NCI-H128 (cell line): Measurements from ENCODE around the gene ROBO2.

ENCODE experiments used
- DNase-seq: peaks from one replicate; lab custom pipeline; 2025; ENCODE audit not compliant: unreplicated experiment; lab: John Stamatoyannopoulos, UW

ROBO2 gene

GRCh38 chr3:77102951-77103769 is 63.3 kb downstream of the ROBO2 start:
- DNase-seq: no peak

DNA sequence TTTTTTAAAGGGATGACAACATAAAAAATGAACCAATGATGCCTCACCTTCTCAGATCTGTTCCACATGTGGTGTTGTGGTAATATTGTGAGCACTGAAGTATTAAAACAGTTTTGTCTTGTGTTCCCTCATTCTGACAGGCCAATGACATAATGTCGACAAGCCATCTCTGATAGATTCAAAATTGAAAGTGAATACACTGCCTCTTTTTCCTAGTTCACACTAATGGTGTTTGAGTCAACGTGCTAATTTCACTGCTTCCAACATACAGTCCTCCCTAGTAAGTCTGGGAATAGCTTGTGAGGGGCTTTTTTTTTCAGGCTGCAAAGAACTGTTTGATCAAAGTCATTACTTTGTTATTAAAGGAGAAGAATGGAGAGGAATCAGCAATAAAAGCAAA is 82.8 kb downstream of the ROBO2 start:
- DNase-seq: no peak

DNA sequence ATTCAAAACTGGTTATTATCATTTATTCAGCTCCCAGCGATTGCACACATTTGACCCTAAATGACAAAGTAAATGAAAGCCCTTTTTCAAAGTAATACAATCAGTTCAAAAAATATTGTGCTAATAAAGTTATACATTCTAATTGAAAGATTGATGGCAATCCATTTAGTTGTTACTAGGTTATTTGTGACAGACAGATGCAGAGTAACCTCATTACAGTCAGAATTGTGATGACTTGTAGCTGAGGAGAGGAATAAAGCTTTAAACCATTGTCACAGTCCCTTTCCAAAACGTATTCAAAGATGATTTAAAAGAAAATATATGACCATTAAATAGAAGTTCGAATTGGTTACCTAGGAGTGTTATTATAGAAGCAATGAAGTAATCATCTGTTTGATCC is 86.1 kb downstream of the ROBO2 start:
- no peak for DNase-seq

- no peak for DNase-seq
Observed at GRCh38 chr3:77134769-77135168, 94.9 kb downstream of the ROBO2 start.

DNA sequence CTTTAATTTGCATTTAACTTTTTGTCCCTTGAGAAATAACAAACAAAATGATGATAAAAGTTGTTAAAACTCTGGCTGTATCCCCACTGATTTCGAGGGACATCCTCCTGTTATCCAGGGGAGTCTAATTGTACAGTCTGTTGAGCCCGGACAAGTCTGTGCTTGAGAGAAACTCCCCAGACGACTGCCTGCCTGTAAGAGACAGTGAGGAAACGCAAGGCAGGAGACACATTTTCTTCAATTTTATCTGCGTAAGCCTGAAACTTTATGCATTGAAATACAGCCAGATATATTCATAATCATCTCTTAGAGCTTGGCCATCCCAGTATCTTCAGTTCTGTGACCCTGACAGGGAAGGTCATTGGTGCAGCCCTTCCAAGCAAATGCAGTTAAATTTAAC is 97.7 kb downstream of the ROBO2 start:
- DNase-seq: no peak

DNA sequence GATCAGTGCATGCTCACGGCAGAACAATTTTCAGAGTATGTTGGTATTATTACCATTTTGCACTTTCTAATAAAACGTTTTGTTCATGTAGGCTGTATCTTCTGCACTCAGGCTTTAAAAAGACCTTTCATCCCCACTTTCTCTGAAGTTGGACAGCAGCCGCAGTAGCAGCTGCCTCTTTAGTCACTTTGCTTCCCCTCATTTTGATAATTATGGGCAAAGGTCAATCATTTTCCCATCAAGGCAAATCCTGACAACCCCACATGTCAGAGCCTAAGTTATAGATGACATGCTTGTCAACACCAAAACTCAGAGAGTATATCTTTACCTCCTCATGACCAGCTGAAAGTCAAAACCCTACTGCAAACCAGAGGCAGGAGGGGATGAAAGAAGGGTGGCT is 99.7 kb downstream of the ROBO2 start:
- no peak for DNase-seq

DNA sequence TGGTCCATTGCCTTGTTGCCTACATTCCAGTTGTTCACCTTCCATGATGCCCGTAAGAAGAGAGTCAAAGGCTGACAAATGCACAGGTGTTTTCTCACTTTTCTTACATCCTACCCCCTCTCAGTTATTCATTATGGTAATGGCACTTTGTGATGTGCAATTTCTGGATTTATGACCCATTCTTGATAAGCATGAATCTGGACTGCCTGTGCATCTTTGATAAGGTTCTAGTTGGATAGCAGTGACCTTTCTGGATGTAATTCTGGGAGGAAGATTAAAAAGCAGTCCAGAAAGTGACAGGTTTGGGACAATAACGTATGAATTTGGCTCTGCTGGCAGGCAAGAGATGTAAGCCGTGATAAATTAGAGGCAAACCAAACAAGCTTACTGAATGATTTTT is 101.5 kb downstream of the ROBO2 start:
- no peak for DNase-seq

DNA sequence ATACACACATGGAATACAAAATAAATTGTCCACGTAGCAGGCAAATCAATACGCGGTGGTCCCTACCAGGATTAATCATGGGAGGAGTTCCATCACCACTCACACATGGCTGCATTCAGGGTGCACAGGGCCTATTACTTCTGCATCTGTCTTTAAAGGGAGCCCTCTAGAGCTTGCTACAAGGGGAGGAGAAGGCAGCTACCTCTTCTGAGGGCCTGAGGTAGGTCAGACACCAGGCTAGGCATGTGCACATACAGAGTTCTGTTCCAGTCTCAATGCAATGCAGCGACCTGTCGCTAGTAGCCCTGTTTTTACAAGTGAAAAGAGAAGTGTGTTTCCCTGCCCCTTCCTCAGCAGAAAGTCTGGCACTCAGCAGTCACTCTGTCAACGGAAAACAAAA is 102.7 kb downstream of the ROBO2 start:
- DNase-seq: no peak

DNA sequence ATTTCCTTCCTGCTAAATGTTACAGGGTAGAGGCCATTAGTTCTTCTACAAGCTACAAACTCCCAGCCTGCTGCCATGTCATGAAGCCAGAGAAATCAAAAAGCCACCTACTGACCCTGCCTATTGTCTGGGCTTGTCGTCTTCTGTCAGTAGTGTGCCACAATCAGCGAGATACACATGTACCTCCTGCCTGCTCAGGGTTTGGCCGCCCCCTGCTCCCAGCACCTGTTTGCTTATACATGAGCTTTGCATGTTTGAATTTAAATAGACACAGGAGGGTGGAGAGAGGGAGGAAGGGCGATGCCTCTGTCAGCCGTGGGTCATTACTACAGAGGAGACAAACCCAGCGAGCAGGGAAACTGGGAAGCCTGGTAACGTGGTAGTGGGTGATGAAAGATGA is 106.1 kb downstream of the ROBO2 start:
- DNase-seq: no peak

DNA sequence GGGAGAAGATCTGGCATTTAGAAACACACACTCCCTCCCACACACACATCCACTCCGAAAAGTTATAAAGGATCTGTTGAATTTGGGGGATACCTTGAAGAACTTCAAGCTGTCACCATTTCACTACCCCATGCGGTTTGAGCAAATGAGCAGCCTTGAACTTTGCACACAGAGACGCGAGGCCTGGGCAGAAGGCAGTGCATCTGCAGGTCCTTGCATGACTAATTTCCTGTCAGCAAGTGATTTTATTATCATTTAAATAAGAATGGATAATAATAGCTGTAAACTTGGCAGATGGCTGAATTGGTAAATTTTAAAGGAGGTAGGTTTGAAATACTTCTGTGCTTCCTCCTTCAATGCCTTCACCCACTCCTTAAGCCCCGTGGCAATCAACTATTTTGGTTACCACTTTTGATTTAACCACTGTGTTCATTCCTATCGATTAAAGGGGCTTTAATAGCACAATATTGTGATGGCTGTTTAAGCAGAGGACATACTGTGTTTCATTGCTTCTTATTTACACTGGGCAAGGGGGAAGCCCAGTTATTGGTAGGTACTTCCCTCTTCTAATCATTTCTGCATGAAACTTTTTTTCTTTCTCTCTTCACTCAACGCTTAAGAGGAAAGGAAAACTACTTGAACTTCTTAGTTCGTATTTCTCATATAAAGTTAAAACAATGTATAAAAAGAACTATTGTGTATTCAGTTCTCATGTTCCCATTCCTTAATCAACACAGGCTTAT is 108.1 kb downstream of the ROBO2 start:
- DNase-seq: no peak

- DNase-seq: no peak
Observed at GRCh38 chr3:77149382-77149781, 109.5 kb downstream of the ROBO2 start.

DNA sequence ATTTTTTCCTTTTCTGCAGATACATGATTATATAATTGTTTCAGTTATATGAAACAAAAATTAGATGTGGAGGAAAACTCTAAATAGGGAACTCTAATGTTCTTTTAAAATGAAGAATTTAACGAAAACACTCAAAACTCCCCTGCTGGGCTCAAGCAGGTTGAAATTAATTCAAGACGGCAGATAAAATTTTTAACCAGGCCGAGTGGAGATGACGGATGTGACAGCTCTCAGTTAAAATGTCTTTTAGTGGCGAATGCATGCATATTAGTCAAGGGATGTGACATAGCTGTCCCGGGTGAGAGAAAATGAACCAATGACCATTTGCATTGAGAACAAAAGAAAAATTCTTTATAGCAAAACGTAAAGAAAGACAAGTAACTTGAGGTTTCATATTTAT is 110.1 kb downstream of the ROBO2 start:
- no peak for DNase-seq

- no peak for DNase-seq
Observed at GRCh38 chr3:77150759-77151158, 110.9 kb downstream of the ROBO2 start.

GRCh38 chr3:77158730-77159581 is 119.1 kb downstream of the ROBO2 start:
- DNase-seq: no peak

- DNase-seq: no peak
Observed at GRCh38 chr3:77160931-77161497, 121.1 kb downstream of the ROBO2 start.

GRCh38 chr3:77169823-77170222 is 129.9 kb downstream of the ROBO2 start:
- no peak for DNase-seq

DNA sequence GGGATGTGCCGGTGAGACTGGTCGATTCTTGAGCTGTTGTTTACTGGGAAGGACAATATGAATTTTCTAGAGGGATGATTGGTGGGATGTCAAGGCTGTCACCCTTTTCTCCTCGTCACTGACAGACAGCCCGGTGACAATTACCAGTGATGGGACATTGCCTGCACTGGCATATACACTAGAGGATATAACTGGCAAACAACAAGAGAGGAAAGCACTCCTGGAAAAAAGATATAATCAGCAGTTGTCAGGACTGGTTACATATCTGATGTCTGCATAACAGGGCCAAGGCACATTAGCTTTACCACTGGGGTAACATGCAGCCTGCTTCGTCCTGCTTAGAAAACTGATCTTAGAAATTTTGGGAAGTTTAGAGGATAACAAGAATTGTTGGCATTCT is 131.1 kb downstream of the ROBO2 start:
- no peak for DNase-seq

DNA sequence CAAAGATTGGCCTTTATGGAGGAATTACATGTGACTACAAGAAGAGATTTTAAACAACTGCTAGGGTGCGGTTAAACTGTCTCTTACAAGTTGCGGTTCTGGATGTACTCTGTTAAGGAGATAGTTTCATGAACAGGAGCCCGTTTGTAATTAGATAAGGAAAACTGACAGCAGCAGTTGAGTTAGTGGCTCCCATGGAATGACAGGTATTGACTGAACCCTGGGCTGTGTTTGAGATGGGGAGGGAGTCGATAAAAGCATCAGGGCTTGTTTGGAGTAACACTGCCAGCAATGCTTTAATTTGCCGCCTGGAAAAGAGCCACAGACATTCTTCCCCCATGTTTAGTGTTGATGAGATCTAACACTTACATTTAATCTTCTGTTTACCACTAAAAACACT is 139.9 kb downstream of the ROBO2 start:
- no peak for DNase-seq

DNA sequence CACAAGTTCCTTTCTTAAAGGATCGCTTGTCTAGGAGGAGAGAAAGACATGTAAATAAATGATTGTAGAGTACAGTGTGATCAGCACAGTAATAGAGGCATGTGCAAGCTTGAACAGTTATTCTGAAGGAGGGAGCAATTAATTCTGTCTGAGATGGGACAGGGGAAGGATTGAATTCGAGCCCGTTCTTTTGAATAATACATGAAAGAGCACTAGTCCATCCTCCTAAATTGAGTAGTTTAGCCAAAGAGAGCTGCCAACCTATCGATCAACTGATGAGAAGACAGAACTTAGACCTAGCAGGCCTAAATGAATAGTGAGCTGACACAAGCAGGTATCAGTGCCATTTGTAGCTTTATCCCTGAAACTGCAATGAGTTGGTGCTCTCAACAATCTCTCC is 142.4 kb downstream of the ROBO2 start:
- no peak for DNase-seq

DNA sequence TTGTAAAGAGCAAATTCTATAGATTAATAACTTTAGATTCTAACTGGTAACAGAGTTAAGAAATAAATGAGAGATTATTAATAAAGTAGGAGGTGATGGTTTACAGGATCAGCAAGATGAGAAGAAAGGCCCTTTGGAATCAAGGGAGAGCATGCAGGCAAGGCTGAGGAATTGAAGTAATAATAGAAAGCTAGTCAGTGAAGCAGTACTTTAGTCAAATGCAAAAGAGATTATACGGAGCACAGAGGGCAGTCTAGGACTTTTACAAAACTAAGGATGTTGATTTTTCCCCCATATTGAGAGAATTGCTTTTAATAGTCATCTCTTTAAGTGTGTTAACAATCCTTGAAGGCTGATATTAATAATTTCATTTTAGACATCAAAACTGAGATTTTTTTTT is 146.4 kb downstream of the ROBO2 start:
- DNase-seq: no peak

DNA sequence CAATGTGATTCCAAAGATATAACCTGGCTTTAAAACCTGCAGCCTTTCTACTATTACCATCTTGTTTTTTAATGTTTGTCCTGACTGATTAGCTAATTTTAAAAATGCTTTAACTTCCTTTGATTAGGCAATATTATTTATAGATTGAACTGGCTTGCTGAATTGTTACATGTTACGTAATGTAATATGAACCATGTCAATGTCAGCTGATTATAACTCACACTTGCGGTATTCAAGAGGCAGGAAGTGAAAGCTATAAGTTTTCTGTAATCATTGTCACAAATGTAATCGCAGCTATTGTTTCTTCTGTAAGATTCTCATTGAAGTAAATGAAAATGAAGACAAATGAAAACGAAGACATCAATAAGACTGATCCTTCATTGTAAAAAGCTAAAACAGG is 146.8 kb downstream of the ROBO2 start:
- DNase-seq: no peak
